AG09319 (cell line): Measurements from ENCODE around the gene MAP7D3.
"Not testable (repeated sequence)": the region's sequence is repeated elsewhere in the genome, so short reads cannot be mapped to it uniquely, and the experiment has no call there.

ENCODE experiments used
- DNase-seq: peaks from one replicate; pipeline ENCODE4 v3.0.0-alpha.2; 2010; ENCODE audit warnings: low read depth; ENCODE audit errors: extremely low read depth
- TF ChIP-seq, protein P1 (sequence below): IDR thresholded peaks from 2 replicates; pipeline ENCODE4 v1.5.1; 2011; ENCODE audit warnings: low read depth, mild to moderate bottlenecking, inconsistent platforms, low read length, moderate library complexity

MAP7D3 gene

DNA sequence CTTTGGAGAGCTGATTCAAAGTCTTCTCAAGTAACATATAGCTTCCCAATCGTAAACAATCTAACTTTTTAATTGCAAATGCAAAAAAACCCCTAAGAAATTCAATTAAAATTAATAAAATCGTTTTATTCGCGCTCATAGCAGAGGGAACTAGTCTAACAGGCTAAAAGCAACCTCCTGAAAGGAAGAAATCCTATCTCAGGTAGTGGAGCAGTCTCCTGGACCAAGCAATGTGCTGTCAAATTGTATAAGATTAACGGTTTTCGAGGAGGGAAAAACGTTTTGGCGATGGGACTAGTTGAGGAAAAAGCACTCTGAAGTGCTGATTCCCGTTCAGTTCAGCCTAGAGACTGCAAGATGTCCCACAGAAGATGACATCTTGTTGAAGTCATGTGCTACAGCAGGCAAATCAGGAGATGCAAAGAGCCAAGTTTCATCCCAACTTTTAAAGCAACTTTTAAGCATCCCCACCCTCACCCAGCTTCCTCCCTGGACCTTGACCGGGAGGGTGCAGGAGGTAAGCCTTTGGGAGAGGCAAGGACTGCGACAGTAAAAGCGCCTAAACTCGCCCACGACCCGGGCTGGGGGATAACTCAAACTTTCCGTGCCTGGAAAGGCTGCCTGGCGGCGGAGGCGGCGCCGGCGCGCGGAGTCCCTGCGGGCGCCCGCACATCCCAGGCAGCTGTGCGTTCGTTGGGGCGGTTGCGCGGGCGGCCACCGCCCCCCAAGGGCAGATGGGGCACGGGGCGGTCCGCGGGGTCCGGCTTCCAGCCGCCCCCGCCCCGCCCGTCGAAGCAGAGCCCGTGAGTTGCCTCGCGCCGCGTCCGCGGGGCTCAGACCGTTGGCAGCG lies 784 bp downstream of the MAP7D3 start:
- no peak for DNase-seq
- TF ChIP-seq, protein P1, sequence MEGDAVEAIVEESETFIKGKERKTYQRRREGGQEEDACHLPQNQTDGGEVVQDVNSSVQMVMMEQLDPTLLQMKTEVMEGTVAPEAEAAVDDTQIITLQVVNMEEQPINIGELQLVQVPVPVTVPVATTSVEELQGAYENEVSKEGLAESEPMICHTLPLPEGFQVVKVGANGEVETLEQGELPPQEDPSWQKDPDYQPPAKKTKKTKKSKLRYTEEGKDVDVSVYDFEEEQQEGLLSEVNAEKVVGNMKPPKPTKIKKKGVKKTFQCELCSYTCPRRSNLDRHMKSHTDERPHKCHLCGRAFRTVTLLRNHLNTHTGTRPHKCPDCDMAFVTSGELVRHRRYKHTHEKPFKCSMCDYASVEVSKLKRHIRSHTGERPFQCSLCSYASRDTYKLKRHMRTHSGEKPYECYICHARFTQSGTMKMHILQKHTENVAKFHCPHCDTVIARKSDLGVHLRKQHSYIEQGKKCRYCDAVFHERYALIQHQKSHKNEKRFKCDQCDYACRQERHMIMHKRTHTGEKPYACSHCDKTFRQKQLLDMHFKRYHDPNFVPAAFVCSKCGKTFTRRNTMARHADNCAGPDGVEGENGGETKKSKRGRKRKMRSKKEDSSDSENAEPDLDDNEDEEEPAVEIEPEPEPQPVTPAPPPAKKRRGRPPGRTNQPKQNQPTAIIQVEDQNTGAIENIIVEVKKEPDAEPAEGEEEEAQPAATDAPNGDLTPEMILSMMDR: no peak

DNA sequence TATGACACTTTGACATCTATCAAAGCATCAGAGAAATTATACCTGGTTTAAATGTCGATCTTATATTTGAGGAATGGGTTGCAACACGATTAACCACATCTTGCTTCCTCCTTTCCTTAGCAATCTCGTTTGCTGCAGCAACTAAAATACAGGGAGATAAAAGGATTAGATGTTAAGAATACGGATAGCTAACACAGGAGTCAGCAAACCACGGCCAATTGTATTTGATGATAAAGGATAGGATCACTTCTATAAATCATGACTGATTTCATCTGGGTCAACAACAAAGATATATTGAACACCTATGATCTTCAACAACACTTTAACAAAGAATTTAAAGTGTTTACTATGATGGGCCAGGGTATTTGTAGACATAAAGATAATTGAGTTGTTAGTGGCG lies 5.0 kb downstream of the MAP7D3 start:
- DNase-seq: no peak
- TF ChIP-seq, protein P1: no peak

DNA sequence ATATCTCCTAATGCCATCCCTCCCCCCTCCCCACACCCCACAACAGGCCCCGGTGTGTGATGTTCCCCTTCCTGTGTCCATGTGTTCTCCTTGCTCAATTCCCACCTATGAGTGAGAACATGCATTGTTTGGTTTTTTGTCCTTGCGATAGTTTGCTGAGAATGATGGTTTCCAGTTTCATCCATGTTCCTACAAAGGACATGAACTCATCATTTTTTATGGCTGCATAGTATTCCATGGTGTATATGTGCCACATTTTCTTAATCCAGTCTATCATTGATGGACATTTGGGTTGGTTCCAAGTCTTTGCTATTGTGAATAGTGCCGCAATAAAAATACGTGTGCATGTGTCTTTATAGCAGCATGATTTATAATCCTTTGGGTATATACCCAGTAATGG lies 13.4 kb downstream of the MAP7D3 start:
- DNase-seq: not testable (repeated sequence)

DNA sequence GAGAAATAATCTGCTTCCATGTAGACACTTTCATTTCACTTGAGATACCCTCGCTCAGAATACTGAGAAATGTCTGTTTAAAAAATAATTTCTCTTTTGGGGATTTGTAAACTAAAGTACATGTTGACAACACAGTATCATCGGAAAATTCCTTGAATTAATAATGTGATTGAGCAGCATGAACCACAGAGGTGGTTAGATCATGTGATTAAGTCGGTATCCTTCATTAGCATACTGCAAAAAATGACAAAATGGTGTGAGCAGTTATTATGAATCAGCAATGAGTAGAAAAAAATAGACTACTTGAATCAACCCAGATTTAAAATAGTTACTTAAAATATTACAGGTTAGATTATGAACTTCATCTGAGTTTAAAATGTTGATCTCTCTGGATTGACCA lies 14.1 kb downstream of the MAP7D3 start:
- TF ChIP-seq, protein P1: no peak
- no peak for DNase-seq

GRCh38 chrX:136228839-136229207 lies 22.4 kb downstream of the MAP7D3 start:
- DNase-seq: no peak
- TF ChIP-seq, protein P1: no peak

DNA sequence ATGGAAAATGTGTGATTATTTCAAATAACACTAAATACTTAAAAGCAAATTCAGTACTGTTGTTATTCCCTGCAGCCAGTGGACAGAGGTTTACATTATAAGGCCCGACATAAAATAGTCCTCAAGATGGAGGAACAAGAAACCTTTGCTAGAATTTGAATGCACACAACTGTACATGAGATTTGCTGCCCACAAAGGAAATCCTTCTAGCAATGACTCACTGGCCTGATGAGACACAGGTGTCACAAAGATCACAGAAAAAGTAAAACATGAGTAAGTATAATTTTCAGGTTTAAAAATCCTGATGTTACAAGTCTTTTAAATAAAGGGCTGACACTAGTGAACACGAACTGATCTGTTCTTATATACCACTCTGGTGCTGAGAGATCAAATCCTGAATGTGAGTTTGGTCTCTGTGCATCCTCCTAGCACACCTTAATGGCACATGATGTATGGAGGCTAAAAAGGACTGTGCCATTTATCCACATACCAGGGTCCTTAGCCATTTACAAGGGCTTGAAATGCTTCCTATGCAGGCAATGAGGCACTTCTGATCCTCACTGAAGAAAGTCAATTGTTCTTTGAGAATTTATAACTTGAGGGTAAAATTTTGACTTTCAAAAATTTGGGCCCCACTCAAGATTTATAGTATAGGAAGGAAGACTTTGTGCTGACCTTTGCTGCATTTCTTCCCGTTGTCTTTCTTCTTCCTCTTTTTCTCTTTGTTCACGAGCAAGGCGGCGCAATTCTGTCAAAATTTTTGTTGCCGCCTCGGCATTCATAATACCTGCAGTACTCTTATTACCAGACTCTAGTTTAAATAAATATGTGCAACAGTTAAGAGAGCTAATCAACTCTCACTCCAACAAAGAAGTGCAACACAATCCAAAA lies 23.0 kb downstream of the MAP7D3 start:
- no peak for DNase-seq
- TF ChIP-seq, protein P1: no peak

DNA sequence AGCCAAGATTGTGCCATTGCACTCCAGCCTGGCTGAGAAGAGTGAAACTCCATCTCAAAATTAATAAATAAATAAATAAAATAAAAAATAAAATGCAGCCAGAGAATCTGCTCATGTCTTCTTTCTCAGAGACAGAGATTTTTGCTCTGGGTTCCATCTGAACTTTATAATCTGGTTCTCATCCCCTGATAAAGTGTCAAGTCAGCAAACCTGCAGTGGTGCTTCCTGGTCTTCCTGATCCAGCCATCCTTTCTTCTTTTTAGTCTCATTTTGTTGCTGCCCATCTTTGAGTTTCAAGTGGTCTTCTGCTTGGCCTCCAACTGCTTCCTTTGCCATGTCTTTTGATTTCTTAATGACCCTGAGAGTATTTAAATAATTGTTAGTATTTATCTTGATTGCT lies 24.1 kb downstream of the MAP7D3 start:
- TF ChIP-seq, protein P1: no peak

More for the DNA sequence above, 24.1 kb downstream of the MAP7D3 start:
- DNase-seq: no peak
